Osteoblast (primary cell): ENCODE measurements around the gene PPP3CA. TPM values are rescaled to one million over a fixed set of nuclear protein-coding genes. Genes with fewer than 3 reads are reported as not detected.

Experiments
- DNase-seq: peaks from one replicate; pipeline ENCODE4 v3.0.0; 2011; ENCODE audit warnings: low spot score, mixed read lengths; ENCODE audit not compliant: insufficient read length; ENCODE audit errors: missing footprints
- H2AFZ ChIP-seq: 2 replicates; pipeline ENCODE4 v1.6.0; 2011; ENCODE audit warnings: mild to moderate bottlenecking, low read length
- H3K27ac ChIP-seq: 2 replicates; pipeline ENCODE4 v1.5.1; 2011; ENCODE audit warnings: mild to moderate bottlenecking, low read depth, low read length, moderate library complexity
- H3K27me3 ChIP-seq: 2 replicates; pipeline ENCODE4 v1.6.0; 2012; ENCODE audit warnings: mild to moderate bottlenecking, control low read depth, inconsistent platforms, low read length, moderate library complexity; ENCODE audit not compliant: insufficient read depth
- H3K36me3 ChIP-seq: 2 replicates; pipeline ENCODE4 v1.5.1; 2011; ENCODE audit warnings: mild to moderate bottlenecking, low read length, control low read depth, moderate library complexity; ENCODE audit not compliant: insufficient read depth
- H3K4me1 ChIP-seq: 2 replicates; pipeline ENCODE4 v1.5.1; 2011; ENCODE audit warnings: mild to moderate bottlenecking, low read length, control low read depth, moderate library complexity; ENCODE audit not compliant: insufficient read depth
- H3K4me2 ChIP-seq: 2 replicates; pipeline ENCODE4 v1.6.0; 2011; ENCODE audit warnings: mild to moderate bottlenecking, low read length; ENCODE audit not compliant: insufficient read depth
- H3K4me3 ChIP-seq: fragments of 200-600 bp; sonication (generic); 3 replicates; pipeline ENCODE4 v1.5.1; 2012; ENCODE audit warnings: mild to moderate bottlenecking, low read length, inconsistent platforms; ENCODE audit not compliant: insufficient read depth
- H3K79me2 ChIP-seq: 2 replicates; pipeline ENCODE4 v1.6.0; 2012; ENCODE audit warnings: mild to moderate bottlenecking, low read length, control low read depth, inconsistent platforms; ENCODE audit not compliant: insufficient read depth
- H3K9me3 ChIP-seq: 2 replicates; pipeline ENCODE4 v1.5.1; 2011; ENCODE audit warnings: low read depth, low read length, control low read depth
- H4K20me1 ChIP-seq: 2 replicates; pipeline ENCODE4 v1.6.0; 2012; ENCODE audit warnings: mild to moderate bottlenecking, low read length, control low read depth; ENCODE audit not compliant: insufficient read depth
- total RNA-seq: library from RNA; depleted of rRNA; stranded (reverse); fragments of >200 nt; gene quantifications from 2 replicates; pipeline ENCODE4 v1.2.3, GENCODE V29; 2012
- TF ChIP-seq, protein P1 (sequence below): IDR thresholded peaks from 2 replicates; pipeline ENCODE4 v1.5.1; 2011; ENCODE audit warnings: mild to moderate bottlenecking, low read depth, low read length, moderate library complexity; ENCODE audit errors: extremely low read depth

Gene PPP3CA
- total RNA-seq, 1 donor, result 80.0 TPM

DNA sequence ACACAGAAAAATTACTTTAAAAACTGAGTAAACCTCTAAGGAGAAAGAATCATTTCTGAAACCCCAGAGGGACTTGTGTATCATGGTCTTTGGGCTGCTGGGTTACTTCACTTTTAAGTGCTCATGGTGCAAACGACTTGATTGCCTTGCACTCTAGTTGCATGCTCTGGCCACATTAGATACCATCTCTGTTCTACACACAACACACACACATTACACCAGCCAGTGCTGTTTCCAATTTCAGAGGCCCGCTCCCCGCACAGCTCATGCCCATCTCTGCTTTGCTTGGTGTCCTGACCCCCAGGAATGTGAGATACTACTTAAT, 2.1 kb downstream of the PPP3CA start:
- Histone ChIP-seq H3K4me1 (peaks cover 27% of the 10 kb centered on the region), H3K27me3 (no peaks in the 10 kb centered on the region), H3K36me3 (no peaks in the 10 kb centered on the region), H2AFZ (peak overlapping the region; percentile 87), H4K20me1 (peaks cover 28% of the 10 kb centered on the region), H3K4me2 (peak overlapping the region; percentile 90), H3K9me3 (no peaks in the 10 kb centered on the region), H3K4me3 (peak overlapping the region; percentile 94), H3K79me2 (peaks cover 63% of the 10 kb centered on the region), H3K27ac (peak overlapping the region; percentile 64)
- TF ChIP-seq, protein P1, sequence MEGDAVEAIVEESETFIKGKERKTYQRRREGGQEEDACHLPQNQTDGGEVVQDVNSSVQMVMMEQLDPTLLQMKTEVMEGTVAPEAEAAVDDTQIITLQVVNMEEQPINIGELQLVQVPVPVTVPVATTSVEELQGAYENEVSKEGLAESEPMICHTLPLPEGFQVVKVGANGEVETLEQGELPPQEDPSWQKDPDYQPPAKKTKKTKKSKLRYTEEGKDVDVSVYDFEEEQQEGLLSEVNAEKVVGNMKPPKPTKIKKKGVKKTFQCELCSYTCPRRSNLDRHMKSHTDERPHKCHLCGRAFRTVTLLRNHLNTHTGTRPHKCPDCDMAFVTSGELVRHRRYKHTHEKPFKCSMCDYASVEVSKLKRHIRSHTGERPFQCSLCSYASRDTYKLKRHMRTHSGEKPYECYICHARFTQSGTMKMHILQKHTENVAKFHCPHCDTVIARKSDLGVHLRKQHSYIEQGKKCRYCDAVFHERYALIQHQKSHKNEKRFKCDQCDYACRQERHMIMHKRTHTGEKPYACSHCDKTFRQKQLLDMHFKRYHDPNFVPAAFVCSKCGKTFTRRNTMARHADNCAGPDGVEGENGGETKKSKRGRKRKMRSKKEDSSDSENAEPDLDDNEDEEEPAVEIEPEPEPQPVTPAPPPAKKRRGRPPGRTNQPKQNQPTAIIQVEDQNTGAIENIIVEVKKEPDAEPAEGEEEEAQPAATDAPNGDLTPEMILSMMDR, result no peak
- DNase-seq, result peak; percentile 92

DNA sequence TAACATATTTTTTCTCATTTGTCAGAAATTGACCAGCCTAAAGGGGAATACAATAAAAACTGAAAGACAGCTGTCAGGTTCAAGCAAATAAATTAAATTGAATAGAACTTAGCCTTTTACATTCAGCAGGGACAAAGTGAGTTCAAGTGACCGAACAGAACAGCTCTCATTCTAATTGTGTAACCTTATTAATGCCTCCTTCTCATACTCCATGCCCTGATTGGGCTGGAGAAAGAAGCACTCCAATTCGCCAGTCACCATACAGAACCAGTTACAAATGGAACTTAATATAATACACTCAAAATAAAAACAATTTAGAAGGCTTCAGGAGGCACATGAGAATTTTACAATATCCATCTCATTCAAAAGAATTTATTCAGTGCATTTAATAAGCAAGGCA, 8.0 kb downstream of the PPP3CA start:
- H3K9me3 ChIP-seq, result no peaks in the 10 kb centered on the region
- H3K27me3 ChIP-seq, result no peaks in the 10 kb centered on the region
- H3K79me2 ChIP-seq, result peaks cover 97% of the 10 kb centered on the region
- no peaks in the 10 kb centered on the region for H3K36me3 ChIP-seq
- peaks cover 6% of the 10 kb centered on the region for H3K4me1 ChIP-seq
- no peak overlapping the region for H3K4me3 ChIP-seq
- H3K4me2 ChIP-seq, result no peak overlapping the region
- no peak overlapping the region for H3K27ac ChIP-seq
- DNase-seq, result no peak
- no peak overlapping the region for H2AFZ ChIP-seq
- peaks cover 38% of the 10 kb centered on the region for H4K20me1 ChIP-seq
- TF ChIP-seq, protein P1, result no peak

DNA sequence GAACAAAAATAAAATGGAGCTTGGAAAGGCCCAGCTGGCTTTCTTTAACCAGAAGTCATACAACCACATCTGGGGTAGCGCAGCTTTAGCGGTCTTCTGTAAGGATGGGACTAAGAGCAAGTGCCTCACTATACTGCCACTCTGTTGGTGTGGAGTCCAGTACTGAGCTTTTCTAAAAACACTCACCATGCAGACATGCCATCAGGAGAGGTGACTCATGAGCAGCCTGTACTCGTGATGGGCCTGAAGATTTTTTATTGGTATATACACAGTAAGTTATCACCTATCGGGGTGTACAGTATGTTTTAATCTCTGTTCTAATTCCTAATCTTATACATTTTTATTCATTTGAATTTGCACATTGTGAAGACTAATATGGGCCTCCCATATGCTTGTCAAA, 9.6 kb downstream of the PPP3CA start:
- Histone ChIP-seq H4K20me1 (peaks cover 37% of the 10 kb centered on the region), H3K9me3 (no peaks in the 10 kb centered on the region), H3K4me3 (no peak overlapping the region), H3K27me3 (no peaks in the 10 kb centered on the region), H2AFZ (no peak overlapping the region), H3K4me1 (peaks cover 6% of the 10 kb centered on the region), H3K27ac (peak overlapping the region; percentile 14), H3K79me2 (peaks cover 95% of the 10 kb centered on the region), H3K4me2 (no peak overlapping the region), H3K36me3 (no peaks in the 10 kb centered on the region)
- peak; percentile 74 for DNase-seq
- TF ChIP-seq, protein P1, result no peak

DNA sequence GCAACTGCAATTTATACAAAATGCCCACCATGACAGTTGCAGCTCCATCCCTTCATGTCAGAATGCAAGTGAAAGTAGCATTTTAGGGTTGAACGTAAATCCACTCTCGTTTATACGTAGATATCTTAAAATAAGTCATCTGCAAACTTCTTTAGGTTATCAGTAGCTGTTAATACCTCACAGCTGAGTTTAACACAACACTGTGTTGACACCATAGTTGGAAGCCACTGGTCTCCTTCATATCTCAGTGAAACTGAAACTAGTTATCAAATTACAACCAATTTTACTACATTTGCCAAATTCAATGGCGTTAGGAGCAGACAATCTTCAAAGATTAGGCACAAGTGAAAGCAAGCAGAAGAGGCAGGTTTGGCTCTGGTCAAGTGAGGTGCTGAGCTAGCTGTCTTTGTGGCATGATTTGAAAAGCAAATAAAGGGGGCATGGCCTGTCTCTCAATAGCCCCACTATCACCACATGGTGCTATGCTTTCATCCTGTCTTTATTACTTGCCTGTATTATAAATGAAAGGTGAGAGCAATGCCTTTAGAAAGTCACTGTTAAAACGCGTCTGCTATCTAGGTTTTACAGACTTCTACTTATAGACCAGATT, 12.3 kb downstream of the PPP3CA start:
- Histone ChIP-seq H3K4me3 (no peak overlapping the region), H4K20me1 (peaks cover 54% of the 10 kb centered on the region), H3K36me3 (no peaks in the 10 kb centered on the region), H3K4me2 (no peak overlapping the region), H3K27me3 (no peaks in the 10 kb centered on the region), H3K9me3 (no peaks in the 10 kb centered on the region), H3K4me1 (peaks cover 10% of the 10 kb centered on the region), H3K79me2 (peaks cover 95% of the 10 kb centered on the region), H2AFZ (no peak overlapping the region), H3K27ac (no peak overlapping the region)
- TF ChIP-seq, protein P1, result no peak
- DNase-seq, result no peak
